MCF 10A (cell line): ENCODE measurements around the gene EFCAB12. TPM values are rescaled to one million over a fixed set of nuclear protein-coding genes. Genes with fewer than 3 reads are reported as not detected.

Source experiments
- BruUV-seq: library from RNA; stranded (reverse); fragments of 400-500 nt; replicated peaks from 2 replicates; lab custom pipeline; 2021; lab: Mats Ljungman, UMichigan
- CTCF ChIA-PET: fragments of 300-600 bp; sonication (Branson Sonifier 250); formaldehyde crosslinking; extraction: SDS; loops from one replicate; lab custom pipeline; 2021; ENCODE audit warnings: antibody characterized with exemption, inconsistent platforms; lab: Yijun Ruan, JAX
- POLR2A ChIA-PET: fragments of 300-600, 350-650 bp; sonication (Branson Sonifier 250); formaldehyde crosslinking; extraction: SDS; loops from one replicate; lab custom pipeline; 2020; ENCODE audit warnings: antibody characterized with exemption, inconsistent platforms; lab: Yijun Ruan, JAX
- DNase-seq: peaks from one replicate; pipeline ENCODE4 v3.0.0-alpha.2; 2018; ENCODE audit not compliant: unreplicated experiment
- H3K27ac Mint-ChIP-seq: one replicate; pipeline ENCODE4 v1.8.0; 2022; ENCODE audit warnings: mild to moderate bottlenecking, low read depth, mixed read lengths; ENCODE audit not compliant: unreplicated experiment
- H3K27me3 Mint-ChIP-seq: one replicate; pipeline ENCODE4 v1.8.0; 2022; ENCODE audit warnings: mixed read lengths; ENCODE audit not compliant: insufficient read depth, unreplicated experiment
- H3K36me3 Mint-ChIP-seq: one replicate; pipeline ENCODE4 v1.8.0; 2022; ENCODE audit warnings: mild to moderate bottlenecking, moderate library complexity, mixed read lengths; ENCODE audit not compliant: insufficient read depth, unreplicated experiment
- H3K4me1 Mint-ChIP-seq: one replicate; pipeline ENCODE4 v1.8.0; 2022; ENCODE audit warnings: mixed read lengths; ENCODE audit not compliant: insufficient read depth, unreplicated experiment
- H3K4me3 Mint-ChIP-seq: one replicate; pipeline ENCODE4 v1.8.0; 2022; ENCODE audit warnings: mild to moderate bottlenecking, moderate library complexity, mixed read lengths; ENCODE audit not compliant: unreplicated experiment
- H3K9me3 Mint-ChIP-seq: one replicate; pipeline ENCODE4 v1.8.0; 2022; ENCODE audit warnings: mixed read lengths; ENCODE audit not compliant: unreplicated experiment
- intact Hi-C: fragments of 100-400 bp; cut with micrococcal nuclease; formaldehyde crosslinking; loops from 2 replicates; pipeline ENCODE4 v1.14.1; 2022
- total RNA-seq: library from RNA; stranded (reverse); gene quantifications from 2 replicates; pipeline ENCODE4 v1.2.3, GENCODE V29; 2022
- TF ChIP-seq, protein P1 (sequence below): fragments of 200-600 bp; IDR thresholded peaks from one replicate; pipeline ENCODE4 v1.8.0; 2022; ENCODE audit warnings: antibody characterized with exemption, mild to moderate bottlenecking; ENCODE audit not compliant: unreplicated experiment

Gene EFCAB12
- total RNA-seq, 1 experiment from 2014 or later, result not detected

DNA sequence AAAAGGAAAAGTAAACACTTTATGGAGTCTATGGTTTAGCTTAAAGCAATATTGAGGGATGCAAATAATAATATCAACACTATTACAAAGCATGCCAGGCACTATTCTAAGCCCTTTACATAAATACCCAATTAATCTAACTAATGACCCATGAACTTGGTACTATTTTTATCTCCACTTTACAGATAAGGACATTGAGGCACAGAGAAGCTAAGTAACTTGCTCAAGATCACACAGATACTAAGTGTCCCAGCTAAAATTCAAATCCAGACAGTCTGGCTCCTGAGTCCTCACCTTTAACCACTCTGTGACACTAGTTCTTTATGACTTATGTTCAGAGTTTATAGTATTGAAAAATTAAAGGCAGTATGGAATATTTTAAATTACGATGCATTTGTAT is 5.7 kb upstream of the EFCAB12 start:
- TF ChIP-seq, protein P1, sequence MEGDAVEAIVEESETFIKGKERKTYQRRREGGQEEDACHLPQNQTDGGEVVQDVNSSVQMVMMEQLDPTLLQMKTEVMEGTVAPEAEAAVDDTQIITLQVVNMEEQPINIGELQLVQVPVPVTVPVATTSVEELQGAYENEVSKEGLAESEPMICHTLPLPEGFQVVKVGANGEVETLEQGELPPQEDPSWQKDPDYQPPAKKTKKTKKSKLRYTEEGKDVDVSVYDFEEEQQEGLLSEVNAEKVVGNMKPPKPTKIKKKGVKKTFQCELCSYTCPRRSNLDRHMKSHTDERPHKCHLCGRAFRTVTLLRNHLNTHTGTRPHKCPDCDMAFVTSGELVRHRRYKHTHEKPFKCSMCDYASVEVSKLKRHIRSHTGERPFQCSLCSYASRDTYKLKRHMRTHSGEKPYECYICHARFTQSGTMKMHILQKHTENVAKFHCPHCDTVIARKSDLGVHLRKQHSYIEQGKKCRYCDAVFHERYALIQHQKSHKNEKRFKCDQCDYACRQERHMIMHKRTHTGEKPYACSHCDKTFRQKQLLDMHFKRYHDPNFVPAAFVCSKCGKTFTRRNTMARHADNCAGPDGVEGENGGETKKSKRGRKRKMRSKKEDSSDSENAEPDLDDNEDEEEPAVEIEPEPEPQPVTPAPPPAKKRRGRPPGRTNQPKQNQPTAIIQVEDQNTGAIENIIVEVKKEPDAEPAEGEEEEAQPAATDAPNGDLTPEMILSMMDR, result no peak

DNA sequence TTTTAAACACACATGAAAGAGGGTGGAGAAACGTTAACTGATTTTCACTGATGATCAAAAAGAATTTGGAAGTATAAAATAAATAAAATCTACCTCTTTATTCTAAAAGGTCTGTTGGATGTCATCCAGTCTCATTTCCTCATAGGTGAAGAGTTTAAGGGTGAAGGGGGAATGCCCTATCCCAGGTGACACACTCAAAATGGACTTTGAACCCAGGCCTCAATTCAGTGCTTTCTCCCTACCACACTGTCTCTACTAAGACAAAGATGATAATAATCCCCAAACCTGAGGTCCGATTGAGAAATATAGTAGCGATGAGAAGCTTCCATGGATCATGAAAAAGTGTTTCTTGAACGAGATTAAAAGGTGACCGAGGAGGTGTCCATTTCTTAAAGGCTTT is 5.1 kb upstream of the EFCAB12 start:
- intact Hi-C loops, result no loop called here
- ChIA-PET POLR2A (interaction anchor here (0.7 kb wide), 1 partner anchor 119 kb away, joined by 3 read pairs; no protein-coding TSS in a partner anchor), CTCF (interaction anchor here (0.6 kb wide), 1 partner anchor 105 kb away, joined by 3 read pairs; no protein-coding TSS in a partner anchor)
- Mint-ChIP-seq H3K9me3 (no peaks in the 10 kb centered on the region), H3K27me3 (no peaks in the 10 kb centered on the region), H3K27ac (no peak overlapping the region), H3K4me1 (peaks cover 35% of the 10 kb centered on the region), H3K36me3 (peaks cover 81% of the 10 kb centered on the region), H3K4me3 (no peak overlapping the region)
- BruUV-seq, result no TSS peak
- DNase-seq, result no peak
- TF ChIP-seq, protein P1, result no peak

More for the DNA sequence above, 5.7 kb upstream of the EFCAB12 start:
- Mint-ChIP-seq H3K9me3 (no peaks in the 10 kb centered on the region), H3K36me3 (peaks cover 81% of the 10 kb centered on the region), H3K4me1 (peaks cover 30% of the 10 kb centered on the region), H3K27me3 (no peaks in the 10 kb centered on the region), H3K4me3 (no peak overlapping the region), H3K27ac (no peak overlapping the region)
- DNase-seq, result no peak
- intact Hi-C loops, result no loop called here
- no TSS peak for BruUV-seq
- ChIA-PET CTCF (interaction anchor here (0.6 kb wide), 1 partner anchor 105 kb away, joined by 3 read pairs; no protein-coding TSS in a partner anchor), POLR2A (no interaction called here)

DNA sequence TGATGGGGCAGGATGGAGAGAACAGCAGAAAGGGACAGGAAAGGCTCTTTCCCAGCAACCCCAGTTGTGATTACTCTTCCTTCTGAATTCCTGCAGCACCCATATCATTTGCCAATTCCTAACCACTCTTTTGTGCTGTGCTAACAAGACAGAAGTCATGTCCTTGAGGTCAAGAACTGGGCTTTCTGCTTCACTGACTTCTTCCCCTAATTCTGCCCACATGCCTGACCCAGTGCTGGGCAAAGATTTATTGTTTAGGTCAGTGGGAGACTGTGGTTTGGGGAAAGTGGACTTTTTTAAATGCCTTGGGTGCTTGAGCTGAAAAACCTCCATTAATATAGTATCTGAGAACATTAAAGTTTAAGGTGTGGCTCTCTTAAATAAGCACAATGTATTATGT is 4.2 kb upstream of the EFCAB12 start:
- POLR2A ChIA-PET, result interaction anchor here (0.7 kb wide), 1 partner anchor 118 kb away, joined by 3 read pairs; no protein-coding TSS in a partner anchor
- intact Hi-C loops, result no loop called here
- Mint-ChIP-seq H3K9me3 (no peaks in the 10 kb centered on the region), H3K27ac (no peak overlapping the region), H3K36me3 (peaks cover 73% of the 10 kb centered on the region), H3K27me3 (no peaks in the 10 kb centered on the region), H3K4me3 (no peak overlapping the region), H3K4me1 (peaks cover 29% of the 10 kb centered on the region)
- DNase-seq, result no peak
- CTCF ChIA-PET, result interaction anchor here (0.6 to 1.1 kb wide), 2 partner anchors 20 to 225 kb away, joined by 3 to 4 read pairs; no protein-coding TSS in a partner anchor
- no TSS peak for BruUV-seq
- TF ChIP-seq, protein P1, result no peak

DNA sequence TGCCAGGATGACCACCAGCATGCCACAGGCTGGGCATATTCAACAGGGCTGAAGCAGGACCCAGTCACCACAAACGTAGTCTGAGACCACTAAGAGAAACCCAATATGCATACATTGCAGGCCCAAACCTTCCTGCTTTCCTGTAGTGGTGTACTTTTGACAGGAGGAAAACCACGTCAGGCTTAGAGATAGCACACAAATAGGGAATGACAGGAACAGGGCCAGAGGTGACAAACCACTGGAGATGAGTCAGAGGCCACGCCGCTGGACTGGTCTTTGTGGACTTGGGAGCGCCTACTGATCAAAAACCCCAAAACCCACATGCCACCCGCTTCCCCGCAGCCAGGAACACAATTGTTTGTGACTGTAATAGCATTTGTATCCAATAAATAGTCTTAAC is 3.6 kb upstream of the EFCAB12 start:
- CTCF ChIA-PET, result interaction anchor here (0.6 to 1.1 kb wide), 2 partner anchors 19 to 225 kb away, joined by 3 to 4 read pairs; no protein-coding TSS in a partner anchor
- Mint-ChIP-seq H3K9me3 (no peaks in the 10 kb centered on the region), H3K27ac (no peak overlapping the region), H3K27me3 (no peaks in the 10 kb centered on the region), H3K36me3 (peaks cover 67% of the 10 kb centered on the region), H3K4me1 (peaks cover 26% of the 10 kb centered on the region), H3K4me3 (no peak overlapping the region)
- intact Hi-C loops, result no loop called here
- DNase-seq, result no peak
- no TSS peak for BruUV-seq
- POLR2A ChIA-PET, result no interaction called here
- TF ChIP-seq, protein P1, result no peak
